OCI-LY7 (cell line): Measurements from ENCODE around the gene BANF1.

Experiments used
- EZH2phosphoT487 ChIP-seq: fragments of 200-600 bp; sonication (generic); IDR thresholded peaks from 2 replicates; pipeline ENCODE4 v1.6.1; 2018; ENCODE audit warnings: low read depth, borderline replicate concordance, mild to moderate bottlenecking, mixed run types, antibody characterized with exemption, low read length, moderate library complexity, mixed read lengths
- TF ChIP-seq, protein P1 (sequence below): fragments of 200-600 bp; sonication (generic); conservative IDR thresholded peaks from 2 replicates; pipeline ENCODE4 v1.5.1; 2014; ENCODE audit warnings: mild to moderate bottlenecking, antibody characterized with exemption, low read length, moderate library complexity, mixed read lengths

DNA sequence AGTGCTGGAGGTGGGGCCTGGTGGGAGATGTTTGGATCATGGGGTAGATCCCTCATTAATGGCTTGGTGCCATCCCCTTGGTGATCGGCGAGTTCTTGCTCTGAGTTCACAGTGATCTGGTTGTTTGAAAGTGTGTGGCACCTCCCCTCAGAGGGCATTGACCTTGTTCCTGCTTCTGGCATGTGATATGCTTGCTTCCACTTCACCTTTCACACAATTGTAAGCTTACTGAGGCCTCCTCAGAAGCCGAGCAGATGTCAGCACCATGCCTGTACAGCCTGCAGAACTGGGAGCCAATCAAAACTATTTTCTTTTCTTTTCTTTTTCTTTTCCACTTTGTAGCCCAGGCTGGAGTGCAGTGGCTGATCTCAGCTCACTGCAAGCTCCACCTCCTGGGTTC, 35.0 kb downstream of the BANF1 start:
- TF ChIP-seq, protein P1, sequence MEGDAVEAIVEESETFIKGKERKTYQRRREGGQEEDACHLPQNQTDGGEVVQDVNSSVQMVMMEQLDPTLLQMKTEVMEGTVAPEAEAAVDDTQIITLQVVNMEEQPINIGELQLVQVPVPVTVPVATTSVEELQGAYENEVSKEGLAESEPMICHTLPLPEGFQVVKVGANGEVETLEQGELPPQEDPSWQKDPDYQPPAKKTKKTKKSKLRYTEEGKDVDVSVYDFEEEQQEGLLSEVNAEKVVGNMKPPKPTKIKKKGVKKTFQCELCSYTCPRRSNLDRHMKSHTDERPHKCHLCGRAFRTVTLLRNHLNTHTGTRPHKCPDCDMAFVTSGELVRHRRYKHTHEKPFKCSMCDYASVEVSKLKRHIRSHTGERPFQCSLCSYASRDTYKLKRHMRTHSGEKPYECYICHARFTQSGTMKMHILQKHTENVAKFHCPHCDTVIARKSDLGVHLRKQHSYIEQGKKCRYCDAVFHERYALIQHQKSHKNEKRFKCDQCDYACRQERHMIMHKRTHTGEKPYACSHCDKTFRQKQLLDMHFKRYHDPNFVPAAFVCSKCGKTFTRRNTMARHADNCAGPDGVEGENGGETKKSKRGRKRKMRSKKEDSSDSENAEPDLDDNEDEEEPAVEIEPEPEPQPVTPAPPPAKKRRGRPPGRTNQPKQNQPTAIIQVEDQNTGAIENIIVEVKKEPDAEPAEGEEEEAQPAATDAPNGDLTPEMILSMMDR: no peak
- TF ChIP-seq EZH2phosphoT487: no peak
